Neural progenitor cell (in vitro differentiated cells): ENCODE data around the gene ACOT4. TPM values are rescaled to one million over a fixed set of nuclear protein-coding genes. Genes with fewer than 3 reads are reported as not detected.
"Not testable (repeated sequence)": the region's sequence is repeated elsewhere in the genome, so short reads cannot be mapped to it uniquely, and the experiment has no call there.

ENCODE experiments used
- DNase-seq: peaks from one replicate; pipeline ENCODE4 v3.0.0-alpha.2; 2016; ENCODE audit warnings: low spot score
- H2AFZ ChIP-seq: fragments of 200-600 bp; sonication (generic); replicated peaks from 2 replicates; pipeline ENCODE4 v1.6.1; 2016; ENCODE audit warnings: antibody characterized with exemption
- H3F3A ChIP-seq: fragments of 200-600 bp; sonication (generic); 2 replicates; pipeline ENCODE4 v1.6.1; 2016; ENCODE audit warnings: antibody characterized with exemption, low read depth
- H3K27ac ChIP-seq: fragments of 200-600 bp; sonication (generic); 2 replicates; pipeline ENCODE4 v1.5.1; 2016; ENCODE audit warnings: mild to moderate bottlenecking
- H3K27me3 ChIP-seq: fragments of 200-600 bp; sonication (generic); 2 replicates; pipeline ENCODE4 v1.6.1; 2016; ENCODE audit warnings: mild to moderate bottlenecking, moderate library complexity
- H3K36me3 ChIP-seq: fragments of 200-600 bp; sonication (generic); 2 replicates; pipeline ENCODE4 v1.5.1; 2016
- H3K4me1 ChIP-seq: fragments of 200-600 bp; sonication (generic); 2 replicates; pipeline ENCODE4 v1.6.1; 2016; ENCODE audit warnings: mixed run types
- H3K4me2 ChIP-seq: fragments of 200-600 bp; sonication (generic); 2 replicates; pipeline ENCODE4 v1.6.1; 2016
- H3K4me3 ChIP-seq: fragments of 200-600 bp; sonication (generic); 2 replicates; pipeline ENCODE4 v1.5.1; 2016
- H3K79me2 ChIP-seq: fragments of 200-600 bp; sonication (generic); 2 replicates; pipeline ENCODE4 v1.6.1; 2016; ENCODE audit warnings: low read depth
- H3K9ac ChIP-seq: fragments of 200-600 bp; sonication (generic); 2 replicates; pipeline ENCODE4 v1.6.1; 2016
- H3K9me3 ChIP-seq: fragments of 200-600 bp; sonication (generic); 2 replicates; pipeline ENCODE4 v1.5.1; 2016; ENCODE audit warnings: low read depth
- H4K20me1 ChIP-seq: fragments of 200-600 bp; sonication (generic); 2 replicates; pipeline ENCODE4 v1.6.1; 2016; ENCODE audit warnings: low read depth
- H3K27ac Mint-ChIP-seq: 3 replicates; pipeline ENCODE4 v1.8.0; 2021; ENCODE audit warnings: mixed read lengths
- H3K27me3 Mint-ChIP-seq: 2 replicates; pipeline ENCODE4 v1.8.0; 2022; ENCODE audit warnings: low read depth, mild to moderate bottlenecking, inconsistent platforms, moderate library complexity, mixed read lengths; ENCODE audit not compliant: insufficient read depth
- H3K36me3 Mint-ChIP-seq: 3 replicates; pipeline ENCODE4 v1.8.0; 2021; ENCODE audit warnings: mixed read lengths
- H3K4me1 Mint-ChIP-seq: 3 replicates; pipeline ENCODE4 v1.8.0; 2021; ENCODE audit warnings: mixed read lengths
- H3K4me3 Mint-ChIP-seq: 3 replicates; pipeline ENCODE4 v1.8.0; 2021; ENCODE audit warnings: mild to moderate bottlenecking, moderate library complexity, mixed read lengths
- H3K9me3 Mint-ChIP-seq: 3 replicates; pipeline ENCODE4 v1.8.0; 2020; ENCODE audit warnings: mixed read lengths
- EZH2 ChIP-seq: fragments of 200-600 bp; sonication (generic); IDR thresholded peaks from 2 replicates; pipeline ENCODE4 v1.6.1; 2017; ENCODE audit warnings: antibody characterized with exemption, mild to moderate bottlenecking, moderate library complexity
- EZH2phosphoT487 ChIP-seq: fragments of 200-600 bp; sonication (generic); IDR thresholded peaks from 2 replicates; pipeline ENCODE4 v1.6.1; 2017; ENCODE audit warnings: antibody characterized with exemption
- total RNA-seq: library from RNA; depleted of rRNA; stranded (reverse); fragments of >200 nt; gene quantifications from 2 replicates; pipeline ENCODE4 v1.2.3, GENCODE V29; 2015; ENCODE audit warnings: low replicate concordance
- TF ChIP-seq, protein P1 (sequence below): fragments of 200-600 bp; sonication (generic); IDR thresholded peaks from 2 replicates; pipeline ENCODE4 v1.5.1; 2017; ENCODE audit warnings: antibody characterized with exemption, mild to moderate bottlenecking

ACOT4 gene
- total RNA-seq, 1 donor from 2014 or later = not detected

DNA sequence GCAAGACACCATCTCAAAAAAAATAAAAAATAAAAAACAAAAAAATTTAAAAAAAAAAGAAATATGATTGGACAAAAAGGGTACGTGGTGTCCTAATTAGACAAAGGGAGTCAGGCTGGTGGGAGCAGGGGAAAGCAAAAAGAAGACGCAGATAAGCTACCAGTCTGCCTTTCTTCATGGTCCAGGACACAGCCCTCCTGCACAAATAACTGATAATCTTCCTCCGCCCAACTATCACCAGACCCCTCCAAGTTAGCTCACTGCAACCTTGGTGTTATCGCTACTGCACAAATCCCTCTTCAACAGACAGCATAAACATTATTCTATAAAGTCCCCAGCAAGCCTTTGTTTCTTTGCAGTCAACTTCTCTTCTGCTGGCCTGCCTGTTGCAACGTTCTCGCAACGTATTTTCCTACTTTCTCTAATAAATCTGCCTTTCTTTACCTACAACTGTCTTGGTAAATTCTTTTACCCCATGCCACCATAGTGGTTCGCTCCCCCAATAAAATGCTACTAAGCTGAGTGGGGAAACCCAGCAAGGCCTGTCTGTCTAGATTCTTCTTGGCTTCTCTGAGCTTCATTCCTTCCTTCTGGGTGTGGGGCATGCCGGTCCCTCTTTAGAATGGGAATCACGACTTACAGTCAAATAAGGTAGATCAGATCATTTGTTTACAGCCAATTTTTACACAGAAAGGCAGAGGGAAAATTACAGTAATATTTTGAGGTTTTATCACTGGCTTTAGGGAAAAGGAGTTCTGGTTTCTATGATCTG, 38.5 kb downstream of the ACOT4 start:
- H3K4me1 ChIP-seq = peaks cover 4% of the 10 kb centered on the region
- no peak overlapping the region for H3K4me2 ChIP-seq
- TF ChIP-seq EZH2 (no peak), EZH2phosphoT487 (no peak)
- TF ChIP-seq, protein P1, sequence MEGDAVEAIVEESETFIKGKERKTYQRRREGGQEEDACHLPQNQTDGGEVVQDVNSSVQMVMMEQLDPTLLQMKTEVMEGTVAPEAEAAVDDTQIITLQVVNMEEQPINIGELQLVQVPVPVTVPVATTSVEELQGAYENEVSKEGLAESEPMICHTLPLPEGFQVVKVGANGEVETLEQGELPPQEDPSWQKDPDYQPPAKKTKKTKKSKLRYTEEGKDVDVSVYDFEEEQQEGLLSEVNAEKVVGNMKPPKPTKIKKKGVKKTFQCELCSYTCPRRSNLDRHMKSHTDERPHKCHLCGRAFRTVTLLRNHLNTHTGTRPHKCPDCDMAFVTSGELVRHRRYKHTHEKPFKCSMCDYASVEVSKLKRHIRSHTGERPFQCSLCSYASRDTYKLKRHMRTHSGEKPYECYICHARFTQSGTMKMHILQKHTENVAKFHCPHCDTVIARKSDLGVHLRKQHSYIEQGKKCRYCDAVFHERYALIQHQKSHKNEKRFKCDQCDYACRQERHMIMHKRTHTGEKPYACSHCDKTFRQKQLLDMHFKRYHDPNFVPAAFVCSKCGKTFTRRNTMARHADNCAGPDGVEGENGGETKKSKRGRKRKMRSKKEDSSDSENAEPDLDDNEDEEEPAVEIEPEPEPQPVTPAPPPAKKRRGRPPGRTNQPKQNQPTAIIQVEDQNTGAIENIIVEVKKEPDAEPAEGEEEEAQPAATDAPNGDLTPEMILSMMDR = no peak
- H3K4me1 Mint-ChIP-seq = peaks cover 4% of the 10 kb centered on the region
- no peaks in the 10 kb centered on the region for H3K9me3 Mint-ChIP-seq
- H3K79me2 ChIP-seq = no peaks in the 10 kb centered on the region
- no peak overlapping the region for H3K4me3 ChIP-seq
- no peak overlapping the region for H3K9ac ChIP-seq
- no peaks in the 10 kb centered on the region for H3K9me3 ChIP-seq
- H3K27me3 Mint-ChIP-seq = peaks cover 6% of the 10 kb centered on the region
- no peak overlapping the region for H3K27ac Mint-ChIP-seq
- no peak for DNase-seq
- H2AFZ ChIP-seq = no peak overlapping the region
- no peak overlapping the region for H3K27ac ChIP-seq
- peaks cover 16% of the 10 kb centered on the region for H3F3A ChIP-seq
- no peaks in the 10 kb centered on the region for H3K36me3 ChIP-seq
- H3K27me3 ChIP-seq = peaks cover 24% of the 10 kb centered on the region
- no peaks in the 10 kb centered on the region for H4K20me1 ChIP-seq
- no peaks in the 10 kb centered on the region for H3K36me3 Mint-ChIP-seq
- no peak overlapping the region for H3K4me3 Mint-ChIP-seq

DNA sequence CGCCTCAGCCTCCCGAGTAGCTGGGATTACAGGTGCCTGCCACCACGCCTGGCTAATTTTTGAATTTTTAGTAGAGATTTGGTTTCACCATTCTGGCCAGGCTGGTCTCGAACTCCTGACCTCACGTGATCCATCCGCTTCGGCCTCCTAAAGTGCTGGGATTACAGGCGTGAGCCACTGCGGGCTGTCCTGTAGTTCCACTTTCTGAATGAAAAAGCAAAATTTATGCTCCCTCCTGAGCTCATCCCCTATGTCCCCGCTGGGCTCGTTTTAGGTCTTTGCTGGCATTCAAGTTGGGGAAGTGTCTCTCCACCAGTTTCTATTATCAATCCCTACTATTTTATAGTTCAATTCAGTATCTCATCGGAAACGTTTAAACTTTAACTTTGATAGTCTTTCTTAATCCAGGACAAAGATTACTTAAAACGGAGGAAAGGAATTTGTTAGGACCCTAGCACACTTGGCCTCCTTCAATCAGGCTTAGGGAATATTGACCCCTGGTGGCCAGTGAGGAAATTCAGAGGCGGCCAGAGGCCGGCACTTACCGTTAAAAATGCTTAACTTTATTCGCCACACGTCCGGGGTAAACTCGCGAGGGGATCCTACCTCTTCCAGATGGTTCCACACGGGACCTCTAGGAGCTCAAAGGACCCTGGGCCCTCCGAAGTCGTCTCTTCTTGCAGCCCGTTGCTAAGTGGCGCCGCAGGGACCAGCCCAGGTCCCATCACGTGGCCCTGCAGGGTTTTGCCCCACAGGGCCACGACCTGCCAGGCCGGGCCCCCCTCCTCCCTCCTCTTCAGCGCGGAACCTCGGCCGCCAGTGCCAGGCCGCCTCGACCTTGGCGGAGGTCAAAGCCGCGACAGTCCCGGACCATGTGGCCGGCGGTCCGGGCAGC, 41.7 kb downstream of the ACOT4 start:
- Histone ChIP-seq H2AFZ (peak overlapping the region; percentile 99), H3K79me2 (no peaks in the 10 kb centered on the region), H3F3A (peaks cover 16% of the 10 kb centered on the region), H4K20me1 (no peaks in the 10 kb centered on the region), H3K27ac (no peak overlapping the region), H3K4me3 (peak overlapping the region; percentile 62), H3K4me1 (peaks cover 4% of the 10 kb centered on the region), H3K4me2 (peak overlapping the region; percentile 93), H3K9me3 (no peaks in the 10 kb centered on the region), H3K27me3 (peaks cover 36% of the 10 kb centered on the region), H3K9ac (no peak overlapping the region), H3K36me3 (no peaks in the 10 kb centered on the region)
- peaks cover 6% of the 10 kb centered on the region for H3K27me3 Mint-ChIP-seq
- no peaks in the 10 kb centered on the region for H3K9me3 Mint-ChIP-seq
- no peaks in the 10 kb centered on the region for H3K36me3 Mint-ChIP-seq
- TF ChIP-seq EZH2phosphoT487 = no peak
- TF ChIP-seq, protein P1 = peak; percentile 90
- peak overlapping the region; percentile 76 for H3K4me3 Mint-ChIP-seq
- H3K4me1 Mint-ChIP-seq = peaks cover 4% of the 10 kb centered on the region
- H3K27ac Mint-ChIP-seq = peak overlapping the region; percentile 29
- peak; percentile 75 for DNase-seq

DNA sequence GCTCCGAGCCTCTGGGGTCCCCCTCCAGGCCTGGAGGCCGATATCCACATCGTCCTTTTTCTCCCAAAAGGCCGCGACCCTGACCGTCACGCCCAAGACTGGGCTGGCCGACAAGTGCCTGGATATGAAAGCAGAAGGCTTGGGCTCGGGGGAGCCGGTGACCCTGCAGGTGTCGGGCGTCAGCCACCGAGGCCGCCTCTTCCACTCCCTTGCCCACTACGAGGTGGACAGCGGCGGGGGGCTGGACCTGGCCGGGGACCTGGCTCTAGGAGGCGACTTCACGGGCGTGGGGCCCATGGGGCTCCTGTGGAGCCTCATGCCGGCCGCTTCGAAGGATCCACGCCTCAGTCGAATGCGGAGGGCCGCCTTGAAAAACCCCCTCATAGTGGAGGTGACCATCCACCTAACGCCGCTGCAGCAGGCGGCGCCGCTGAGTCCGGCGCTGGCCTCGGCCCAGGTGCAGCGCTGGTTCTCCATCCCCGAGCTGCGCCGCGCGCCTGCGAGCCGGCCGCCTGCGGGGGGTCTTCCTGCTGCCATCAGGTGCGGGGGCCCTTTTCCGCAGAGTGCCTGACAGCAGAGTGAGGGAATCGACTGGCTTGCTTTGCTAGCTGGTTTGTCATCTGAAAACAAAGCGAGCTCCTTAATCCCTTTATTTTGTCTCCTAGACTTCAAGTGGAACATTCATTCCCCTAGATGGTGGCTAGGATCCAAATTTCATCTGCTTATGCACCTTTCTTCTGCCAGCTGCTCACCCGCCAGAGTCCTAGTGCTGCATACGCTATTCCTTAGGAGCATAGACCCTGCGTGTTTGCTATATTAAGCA, 42.5 kb downstream of the ACOT4 start:
- TF ChIP-seq EZH2 (peak; percentile 60), EZH2phosphoT487 (peak; percentile 69)
- TF ChIP-seq, protein P1 = peak; percentile 42

DNA sequence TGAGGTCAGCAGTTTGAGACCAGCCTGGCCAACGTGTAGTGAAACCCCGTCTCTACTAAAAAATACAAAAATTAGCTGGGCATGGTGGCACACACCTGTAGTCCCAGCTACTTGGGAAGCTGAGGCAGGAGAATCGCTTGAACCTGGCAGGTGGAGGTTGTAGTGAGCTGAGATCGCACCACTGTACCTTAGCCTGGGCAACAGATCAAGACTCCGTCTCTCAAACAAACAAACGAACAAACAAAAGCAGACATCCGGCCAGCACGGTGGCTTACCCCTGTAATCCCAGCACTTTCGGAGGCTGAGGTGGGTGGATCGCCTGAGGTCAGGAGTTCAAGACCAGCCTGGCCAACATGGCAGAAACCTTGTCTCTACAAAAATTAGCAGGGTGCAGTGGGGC, 44.7 kb downstream of the ACOT4 start:
- not testable (repeated sequence) for H3K9me3 ChIP-seq, H3K79me2 ChIP-seq, H3K4me3 ChIP-seq, H3K27ac Mint-ChIP-seq, H3K4me1 Mint-ChIP-seq, H3K27ac ChIP-seq, H3K9me3 Mint-ChIP-seq, H3K36me3 ChIP-seq, H3K27me3 Mint-ChIP-seq, H3K36me3 Mint-ChIP-seq, DNase-seq, H2AFZ ChIP-seq, H3K4me2 ChIP-seq, H3K9ac ChIP-seq, H4K20me1 ChIP-seq, H3K4me3 Mint-ChIP-seq, H3K4me1 ChIP-seq
- peaks cover 16% of the 10 kb centered on the region for H3F3A ChIP-seq
- peaks cover 36% of the 10 kb centered on the region for H3K27me3 ChIP-seq

More for the DNA sequence above, 42.5 kb downstream of the ACOT4 start:
- Histone ChIP-seq H3K4me3 (peak overlapping the region; percentile 62), H4K20me1 (no peaks in the 10 kb centered on the region), H3F3A (peaks cover 16% of the 10 kb centered on the region), H3K27me3 (peaks cover 36% of the 10 kb centered on the region), H3K4me1 (peaks cover 4% of the 10 kb centered on the region), H3K9me3 (no peaks in the 10 kb centered on the region), H3K79me2 (no peaks in the 10 kb centered on the region), H2AFZ (peak overlapping the region; percentile 99), H3K9ac (no peak overlapping the region), H3K4me2 (peak overlapping the region; percentile 93), H3K36me3 (no peaks in the 10 kb centered on the region), H3K27ac (no peak overlapping the region)
- H3K4me1 Mint-ChIP-seq = peaks cover 4% of the 10 kb centered on the region
- peak; percentile 82 for DNase-seq
- H3K36me3 Mint-ChIP-seq = no peaks in the 10 kb centered on the region
- peak overlapping the region; percentile 76 for H3K4me3 Mint-ChIP-seq
- H3K27ac Mint-ChIP-seq = no peak overlapping the region
- no peaks in the 10 kb centered on the region for H3K9me3 Mint-ChIP-seq
- peaks cover 6% of the 10 kb centered on the region for H3K27me3 Mint-ChIP-seq
